IgD-negative memory B cell (primary cell): ENCODE measurements around the gene PKHD1. TPM values are rescaled to one million over a fixed set of nuclear protein-coding genes. Genes with fewer than 3 reads are reported as not detected.

Source experiments
- H3K27ac Mint-ChIP-seq, 3 donors: one replicate each; pipeline ENCODE4 v1.8.0; 2020 to 2022; ENCODE audit warnings: mild to moderate bottlenecking in 3 of 3, mixed read lengths in 3 of 3, moderate library complexity in 1 of 3
- H3K27me3 Mint-ChIP-seq: one replicate; pipeline ENCODE4 v1.8.0; 2021; ENCODE audit warnings: mixed read lengths
- H3K36me3 Mint-ChIP-seq: one replicate; pipeline ENCODE4 v1.8.0; 2020; ENCODE audit warnings: mild to moderate bottlenecking, mixed read lengths
- H3K4me1 Mint-ChIP-seq, 3 donors: one replicate each; pipeline ENCODE4 v1.8.0; 2020 to 2022; ENCODE audit warnings: mixed read lengths in 3 of 3, mild to moderate bottlenecking in 1 of 3
- H3K4me3 Mint-ChIP-seq, 4 donors: one replicate each; pipeline ENCODE4 v1.8.0; 2020 to 2022; ENCODE audit warnings: mild to moderate bottlenecking in 4 of 4, mixed read lengths in 4 of 4, moderate library complexity in 3 of 4
- H3K9me3 Mint-ChIP-seq, 3 donors: one replicate each; pipeline ENCODE4 v1.8.0; 2020 to 2021; ENCODE audit warnings: mixed read lengths in 3 of 3, mild to moderate bottlenecking in 1 of 3
- polyA plus RNA-seq: library from polyadenylated mRNA; unstranded; fragments of 300-500 nt; fragmentation: Illumina TruSeq; gene quantifications from one replicate; pipeline ENCODE4 v1.2.3, GENCODE V29; 2021

PKHD1 gene
- polyA plus RNA-seq, 1 donor from 2014 or later = not detected

DNA sequence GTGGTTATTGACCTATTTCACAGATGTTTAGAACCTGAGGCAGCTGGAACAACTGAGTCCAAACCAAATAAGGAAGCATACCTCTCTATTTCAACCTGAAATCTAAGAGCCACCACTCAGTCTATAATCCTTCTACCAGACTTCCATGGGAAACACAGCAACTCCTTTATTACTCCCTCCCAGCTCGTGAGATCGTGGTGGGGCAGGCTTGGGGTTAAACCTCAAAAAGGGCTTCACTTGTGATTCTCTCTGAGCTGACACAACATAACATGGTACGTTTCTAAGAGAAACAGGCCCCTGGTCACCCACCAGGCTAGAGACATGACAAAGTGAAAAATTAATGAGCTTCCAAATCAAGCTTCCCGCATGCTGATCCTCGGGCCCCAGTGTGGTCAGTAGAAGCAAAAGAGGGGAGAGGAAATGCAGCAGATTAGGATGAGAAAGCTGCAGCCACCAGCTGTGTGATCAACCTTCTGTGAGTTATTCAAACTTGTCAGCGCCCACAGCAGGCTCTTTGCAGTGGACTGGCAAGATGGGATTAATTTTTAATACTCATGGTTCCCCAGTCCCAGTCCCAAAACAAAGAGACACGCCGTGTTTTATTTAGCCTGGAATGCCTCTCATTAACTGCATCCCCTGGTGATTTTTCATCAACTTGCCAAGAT, 9.3 kb downstream of the PKHD1 start:
- no peaks in the 10 kb centered on the region for H3K36me3 Mint-ChIP-seq
- peaks cover 0 to 1% (median 0%) of the 10 kb centered on the region in 3 donors for H3K9me3 Mint-ChIP-seq
- no peak overlapping the region for H3K27ac Mint-ChIP-seq
- no peak overlapping the region for H3K4me3 Mint-ChIP-seq
- no peaks in the 10 kb centered on the region for H3K4me1 Mint-ChIP-seq
- peaks cover 12% of the 10 kb centered on the region for H3K27me3 Mint-ChIP-seq

DNA sequence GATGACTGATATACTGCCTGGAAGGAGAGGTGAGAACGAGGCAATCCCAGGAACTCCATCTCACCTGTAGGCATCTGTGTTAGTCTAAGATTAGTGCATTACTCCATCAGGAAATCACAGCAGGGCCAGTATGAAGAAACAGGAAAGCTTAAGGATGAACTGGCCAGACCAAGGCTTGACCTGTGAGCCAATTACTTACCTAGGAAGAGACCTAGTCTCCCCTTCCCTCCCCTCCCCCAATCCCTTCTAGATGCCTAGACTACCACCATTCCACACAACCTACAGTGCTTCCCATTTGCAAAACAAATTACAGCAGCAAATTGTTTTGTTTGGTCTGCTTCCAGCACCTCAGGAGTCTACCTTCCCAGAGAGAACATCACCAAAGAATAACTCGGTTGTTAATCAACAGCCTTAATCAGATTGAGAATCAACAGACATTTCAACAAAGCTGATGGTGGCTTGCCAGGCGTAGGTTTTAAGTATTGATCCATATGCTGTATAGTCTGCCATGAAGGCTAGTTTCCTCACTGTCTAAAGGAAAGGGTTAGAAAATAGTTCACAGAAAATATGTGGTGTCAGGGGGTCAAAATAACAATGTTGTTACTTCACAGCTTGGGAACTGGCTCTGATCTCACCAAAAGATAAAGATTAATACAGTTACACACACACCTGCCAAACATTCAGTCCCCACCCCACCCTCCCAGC, 10.1 kb downstream of the PKHD1 start:
- H3K4me3 Mint-ChIP-seq = no peak overlapping the region
- H3K9me3 Mint-ChIP-seq = peaks cover 0 to 1% (median 0%) of the 10 kb centered on the region in 3 donors
- no peaks in the 10 kb centered on the region for H3K4me1 Mint-ChIP-seq
- no peaks in the 10 kb centered on the region for H3K36me3 Mint-ChIP-seq
- H3K27ac Mint-ChIP-seq = no peak overlapping the region
- H3K27me3 Mint-ChIP-seq = peaks cover 15% of the 10 kb centered on the region

DNA sequence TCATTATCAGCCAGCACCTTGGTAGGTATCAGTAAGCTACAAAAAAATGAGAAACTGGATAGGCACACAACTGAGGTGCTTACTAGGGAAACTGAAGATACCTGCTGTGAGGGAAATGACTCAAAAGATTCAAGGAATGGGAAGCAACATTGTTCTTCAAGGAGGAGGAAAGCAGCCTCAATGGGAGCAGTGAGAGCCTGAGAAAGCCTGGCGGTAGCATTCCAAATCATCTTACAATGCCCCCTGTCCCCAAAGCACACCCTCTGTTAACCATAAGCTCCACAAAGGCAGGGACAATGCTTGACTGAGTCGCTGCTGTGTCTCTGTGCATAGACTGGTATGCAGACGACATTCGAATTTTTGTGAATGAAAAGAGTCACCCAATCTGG, 10.6 kb downstream of the PKHD1 start:
- Mint-ChIP-seq H3K4me3 (no peak overlapping the region), H3K27ac (no peak overlapping the region), H3K27me3 (peaks cover 13% of the 10 kb centered on the region), H3K36me3 (no peaks in the 10 kb centered on the region), H3K4me1 (no peaks in the 10 kb centered on the region), H3K9me3 (peaks cover 0 to 1% (median 0%) of the 10 kb centered on the region in 3 donors)

DNA sequence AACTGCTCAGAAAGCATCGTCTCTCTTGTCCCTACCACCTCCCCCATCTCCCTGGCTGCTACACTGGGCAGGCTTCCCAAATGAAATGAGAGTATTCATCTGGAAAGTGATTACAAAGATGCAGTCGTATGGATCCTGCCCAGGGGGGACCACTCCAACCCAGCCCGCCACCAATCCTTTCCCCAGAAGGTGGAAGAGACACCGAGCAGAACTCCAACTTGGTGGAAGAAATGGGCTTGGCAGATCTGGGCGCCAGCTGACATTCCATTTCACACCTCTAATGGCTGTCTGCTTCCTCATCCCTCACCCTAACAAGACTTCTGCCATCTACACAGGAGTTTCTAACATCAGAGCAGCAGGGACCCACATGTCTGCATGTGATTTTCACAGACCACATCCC, 12.7 kb downstream of the PKHD1 start:
- Mint-ChIP-seq H3K27ac (no peak overlapping the region), H3K4me3 (no peak overlapping the region), H3K27me3 (peaks cover 13% of the 10 kb centered on the region), H3K9me3 (peaks cover 0 to 1% (median 0%) of the 10 kb centered on the region in 3 donors), H3K36me3 (no peaks in the 10 kb centered on the region), H3K4me1 (no peaks in the 10 kb centered on the region)

DNA sequence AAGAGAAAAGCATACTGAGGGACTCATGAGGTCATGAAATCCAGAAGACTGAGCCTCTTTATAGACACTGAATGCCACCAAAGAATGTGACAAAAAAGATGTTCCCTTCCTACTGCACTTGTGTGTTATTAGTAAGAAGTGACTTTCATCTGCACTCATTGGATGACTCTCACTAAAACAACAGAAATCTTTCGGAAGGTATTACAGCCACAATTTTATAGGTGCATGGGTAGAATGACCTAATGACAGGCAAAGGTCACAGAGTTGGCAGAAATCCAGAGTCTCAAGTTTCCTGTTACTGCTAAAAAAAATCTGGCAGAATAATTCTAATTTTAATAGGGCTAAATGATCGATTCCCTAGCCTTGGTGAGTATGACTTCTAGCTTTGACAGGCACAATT, 13.3 kb downstream of the PKHD1 start:
- H3K4me3 Mint-ChIP-seq = no peak overlapping the region

DNA sequence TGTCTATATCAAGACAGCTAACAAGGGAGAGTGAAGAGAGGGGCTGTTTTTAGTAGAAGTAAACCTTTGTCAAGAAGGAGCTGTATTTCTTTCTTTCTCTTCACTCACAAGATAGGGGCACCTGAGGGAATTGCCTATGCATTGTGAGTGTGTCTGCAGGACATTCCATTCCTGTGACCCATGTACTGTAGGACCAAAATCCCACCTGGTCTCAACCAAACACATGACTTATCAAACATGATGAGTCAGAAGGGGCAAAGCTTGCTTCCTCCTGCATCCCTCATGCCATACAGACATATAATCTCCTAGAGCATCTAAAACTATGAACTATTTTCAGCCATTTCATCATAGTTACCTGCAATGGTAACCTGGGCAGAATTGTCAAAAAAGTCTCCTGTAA, 21.8 kb downstream of the PKHD1 start:
- Mint-ChIP-seq H3K4me1 (peaks cover 0 to 5% (median 5%) of the 10 kb centered on the region in 3 donors), H3K36me3 (no peaks in the 10 kb centered on the region), H3K27ac (no peak overlapping the region), H3K27me3 (peaks cover 5% of the 10 kb centered on the region), H3K9me3 (peaks cover 0 to 2% (median 0%) of the 10 kb centered on the region in 3 donors), H3K4me3 (peak overlapping the region in 1 of 4 donors; percentile 20)

More for the DNA sequence above, 13.3 kb downstream of the PKHD1 start:
- Mint-ChIP-seq H3K4me1 (no peaks in the 10 kb centered on the region), H3K27me3 (peaks cover 13% of the 10 kb centered on the region), H3K9me3 (peaks cover 0 to 1% (median 0%) of the 10 kb centered on the region in 3 donors), H3K27ac (no peak overlapping the region), H3K36me3 (no peaks in the 10 kb centered on the region)

DNA sequence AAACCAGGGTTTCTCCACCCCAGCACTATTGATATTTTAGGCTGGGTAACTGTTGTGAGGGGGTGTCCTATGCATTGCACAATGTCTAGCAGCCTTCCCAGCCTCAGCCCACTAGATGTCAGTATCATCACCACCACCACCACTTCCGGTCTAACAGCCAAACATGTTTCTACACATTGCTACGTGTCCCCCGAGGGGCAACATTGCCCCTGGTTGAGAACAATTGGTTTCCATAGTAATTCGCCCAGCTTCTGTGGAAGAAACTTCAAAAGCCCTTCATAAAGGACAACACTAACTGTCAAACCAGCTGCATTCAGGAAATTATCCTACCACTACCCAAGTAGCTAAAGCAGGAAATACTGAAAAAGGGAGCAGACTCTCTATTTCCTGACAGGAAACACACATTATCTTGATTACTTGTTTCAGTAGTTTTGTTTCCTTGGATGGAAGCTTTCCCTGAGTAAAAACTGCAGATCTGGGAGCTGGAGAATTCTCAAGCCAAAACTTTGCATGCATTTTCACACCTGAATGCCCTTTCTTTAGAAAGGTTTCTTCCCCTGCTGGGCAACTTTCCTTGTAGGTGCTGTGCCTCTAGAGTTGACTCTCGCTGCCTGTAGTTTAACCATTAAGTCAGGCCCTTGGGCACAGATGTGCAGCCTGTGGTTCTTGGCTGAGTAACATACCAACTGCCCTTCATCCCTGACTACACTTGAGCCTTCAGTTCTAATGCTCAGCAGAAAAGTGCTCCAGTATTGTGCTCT, 23.6 kb downstream of the PKHD1 start:
- H3K27me3 Mint-ChIP-seq = peaks cover 5% of the 10 kb centered on the region
- no peaks in the 10 kb centered on the region for H3K36me3 Mint-ChIP-seq
- H3K4me1 Mint-ChIP-seq = peaks cover 0 to 5% (median 5%) of the 10 kb centered on the region in 3 donors
- peaks cover 0 to 2% (median 0%) of the 10 kb centered on the region in 3 donors for H3K9me3 Mint-ChIP-seq
- peak overlapping the region in 1 of 3 donors; percentile 14 for H3K27ac Mint-ChIP-seq
- peak overlapping the region in 3 of 4 donors; percentile 74 to 94 (median 82) for H3K4me3 Mint-ChIP-seq

DNA sequence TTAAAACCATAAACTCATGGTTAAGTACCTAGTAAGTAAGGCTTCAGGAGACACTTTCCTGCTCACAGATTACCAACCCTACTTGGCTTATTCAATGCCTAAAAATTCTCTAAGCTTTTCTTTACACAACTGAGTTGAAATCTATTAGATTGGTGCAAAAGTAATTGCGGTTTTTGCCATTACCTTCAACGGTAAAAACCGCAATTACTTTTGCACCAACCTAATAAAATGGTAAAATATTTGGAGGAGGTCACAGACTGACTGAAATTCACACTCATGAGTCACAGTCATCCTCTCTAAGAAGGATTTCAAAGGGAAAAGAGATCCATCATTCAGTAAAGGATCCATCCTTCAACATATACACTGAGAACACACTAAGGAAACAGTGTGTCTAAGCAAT, 25.9 kb downstream of the PKHD1 start:
- Mint-ChIP-seq H3K4me3 (no peak overlapping the region), H3K27ac (no peak overlapping the region), H3K27me3 (peaks cover 2% of the 10 kb centered on the region), H3K36me3 (no peaks in the 10 kb centered on the region), H3K4me1 (peaks cover 0 to 5% (median 3%) of the 10 kb centered on the region in 3 donors), H3K9me3 (no peaks in the 10 kb centered on the region)

DNA sequence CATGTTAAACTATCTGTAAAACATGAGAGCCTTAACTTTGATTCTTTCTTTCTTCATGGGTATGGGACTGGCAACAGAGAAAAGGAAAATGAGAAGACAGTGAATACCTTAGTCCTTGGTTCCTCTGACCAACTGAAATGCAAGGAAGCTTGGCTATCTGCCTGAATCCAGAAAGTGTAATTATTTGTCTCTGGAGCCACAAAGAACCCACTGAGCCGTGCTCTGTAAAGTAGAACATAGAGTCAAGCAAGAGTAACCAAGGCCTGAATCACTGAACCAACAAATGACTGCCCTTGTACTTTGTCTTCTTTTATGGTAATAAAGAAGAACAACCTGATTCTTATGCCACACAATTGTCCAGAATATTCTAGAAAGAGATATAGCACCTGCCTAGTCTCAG, 27.6 kb downstream of the PKHD1 start:
- no peaks in the 10 kb centered on the region for H3K9me3 Mint-ChIP-seq
- no peaks in the 10 kb centered on the region for H3K36me3 Mint-ChIP-seq
- no peak overlapping the region for H3K4me3 Mint-ChIP-seq

DNA sequence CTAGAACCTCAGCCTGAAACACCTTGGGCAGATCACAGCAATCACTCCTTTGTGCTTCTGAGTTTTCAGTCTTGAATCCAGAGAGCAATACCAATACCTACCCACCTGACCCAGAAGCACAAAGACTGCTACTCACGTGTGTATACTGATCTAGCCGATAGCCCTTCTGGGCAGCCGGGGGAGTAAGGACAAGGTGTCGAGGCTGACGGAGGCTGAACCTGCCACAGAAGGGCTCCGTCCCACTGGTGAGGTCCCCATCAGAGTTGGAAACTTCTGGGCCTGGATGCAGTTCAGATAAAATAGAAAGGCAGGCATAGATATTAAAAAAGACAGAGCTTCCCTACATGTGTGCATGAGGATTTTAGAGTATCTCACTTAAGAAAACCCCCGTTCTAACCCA, 32.0 kb downstream of the PKHD1 start:
- Mint-ChIP-seq H3K27ac (no peak overlapping the region), H3K27me3 (peaks cover 11% of the 10 kb centered on the region), H3K4me3 (no peak overlapping the region), H3K36me3 (no peaks in the 10 kb centered on the region), H3K9me3 (no peaks in the 10 kb centered on the region), H3K4me1 (no peaks in the 10 kb centered on the region)

More for the DNA sequence above, 27.6 kb downstream of the PKHD1 start:
- Mint-ChIP-seq H3K4me1 (peaks cover 0 to 5% (median 3%) of the 10 kb centered on the region in 3 donors), H3K27ac (no peak overlapping the region), H3K27me3 (peaks cover 8% of the 10 kb centered on the region)

DNA sequence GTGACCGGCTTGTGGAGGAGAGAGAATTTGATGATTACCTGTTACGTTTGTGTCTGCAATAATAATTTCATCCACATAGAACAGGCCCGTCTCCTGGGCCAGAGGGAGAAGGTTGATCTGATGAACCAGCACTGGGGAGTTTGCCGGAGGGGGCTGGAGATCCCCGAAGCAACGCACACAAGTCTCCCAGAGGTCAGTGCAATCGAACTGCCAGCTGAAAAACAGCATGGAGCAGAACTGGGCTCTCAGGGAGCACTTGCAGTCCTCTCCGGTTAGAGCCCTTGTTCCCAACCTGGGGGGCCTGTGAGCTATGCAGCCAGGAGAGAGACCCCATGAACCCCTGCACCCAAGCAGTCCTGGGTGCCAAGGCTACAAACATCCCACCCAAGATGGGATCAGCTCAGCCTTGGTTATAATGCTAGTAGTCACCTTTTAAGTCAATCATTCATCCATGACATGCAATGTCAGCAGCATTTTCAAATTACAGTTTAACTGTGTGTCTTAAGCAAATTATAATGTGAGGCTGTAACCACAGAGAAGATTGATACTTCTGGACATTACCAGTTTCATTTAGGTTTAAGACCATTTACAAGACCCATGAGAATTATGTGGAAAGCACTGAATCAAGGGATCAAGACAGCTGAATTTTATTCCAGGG, 34.2 kb downstream of the PKHD1 start:
- Mint-ChIP-seq H3K27ac (no peak overlapping the region), H3K36me3 (no peaks in the 10 kb centered on the region), H3K4me3 (no peak overlapping the region), H3K27me3 (peaks cover 11% of the 10 kb centered on the region), H3K4me1 (no peaks in the 10 kb centered on the region), H3K9me3 (no peaks in the 10 kb centered on the region)

DNA sequence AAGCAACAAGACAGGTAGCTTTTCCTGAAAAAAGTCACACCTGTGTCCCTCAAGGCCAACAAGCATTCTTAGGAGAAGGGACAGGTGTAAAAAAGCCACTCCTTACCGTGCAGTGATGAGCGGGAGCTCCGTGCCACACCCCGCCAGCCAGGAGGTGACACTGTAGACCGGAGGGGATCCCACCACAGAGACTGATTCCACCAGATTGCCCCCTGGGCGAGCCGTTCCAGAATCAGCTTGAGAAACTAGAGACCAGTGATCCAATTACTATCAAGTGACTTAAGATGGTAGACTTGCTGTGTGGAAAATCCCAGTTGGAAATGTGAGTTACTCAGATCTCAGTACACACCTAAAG, 37.4 kb downstream of the PKHD1 start:
- Mint-ChIP-seq H3K27me3 (peaks cover 6% of the 10 kb centered on the region), H3K4me3 (no peak overlapping the region), H3K36me3 (no peaks in the 10 kb centered on the region), H3K9me3 (no peaks in the 10 kb centered on the region), H3K4me1 (peaks cover 0 to 3% (median 0%) of the 10 kb centered on the region in 3 donors), H3K27ac (no peak overlapping the region)

DNA sequence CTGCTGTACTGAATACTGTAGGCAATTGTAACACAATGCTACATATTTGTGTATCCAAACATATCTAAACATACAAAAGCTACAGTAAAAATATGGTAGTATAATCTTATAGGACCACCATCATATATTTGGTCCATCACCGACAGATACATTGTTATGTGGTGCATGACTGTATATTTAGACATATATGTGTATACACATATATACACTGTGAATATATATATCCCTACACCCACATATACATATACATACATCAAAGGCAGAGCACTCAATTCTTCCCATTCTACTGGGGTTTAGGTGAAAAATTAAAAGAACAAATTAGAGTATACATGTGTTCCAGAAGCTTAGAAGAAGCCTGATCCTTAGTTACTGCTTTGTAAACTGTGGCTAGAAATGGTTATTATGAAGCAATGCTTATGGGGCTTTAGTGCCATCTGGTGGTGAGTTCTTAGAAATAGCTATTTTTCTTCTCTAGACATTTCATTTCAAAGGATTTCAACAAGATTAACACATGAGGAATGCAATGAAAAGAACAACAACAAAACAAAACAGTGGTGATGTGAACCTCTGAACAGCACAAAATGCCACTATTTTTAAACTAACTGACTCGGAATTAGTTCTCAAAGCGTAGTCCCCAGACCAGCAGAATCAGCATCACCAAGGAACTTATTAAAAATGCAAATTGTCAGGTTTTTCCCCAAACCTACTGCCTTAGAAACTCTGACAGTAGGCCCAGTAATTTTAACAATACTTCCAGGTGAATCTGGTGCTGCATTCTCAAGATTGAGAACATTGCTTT, 38.0 kb downstream of the PKHD1 start:
- H3K27me3 Mint-ChIP-seq = peaks cover 8% of the 10 kb centered on the region
- peaks cover 0 to 5% (median 0%) of the 10 kb centered on the region in 3 donors for H3K4me1 Mint-ChIP-seq
- no peak overlapping the region for H3K27ac Mint-ChIP-seq
- H3K4me3 Mint-ChIP-seq = no peak overlapping the region
- no peaks in the 10 kb centered on the region for H3K36me3 Mint-ChIP-seq
- no peaks in the 10 kb centered on the region for H3K9me3 Mint-ChIP-seq

DNA sequence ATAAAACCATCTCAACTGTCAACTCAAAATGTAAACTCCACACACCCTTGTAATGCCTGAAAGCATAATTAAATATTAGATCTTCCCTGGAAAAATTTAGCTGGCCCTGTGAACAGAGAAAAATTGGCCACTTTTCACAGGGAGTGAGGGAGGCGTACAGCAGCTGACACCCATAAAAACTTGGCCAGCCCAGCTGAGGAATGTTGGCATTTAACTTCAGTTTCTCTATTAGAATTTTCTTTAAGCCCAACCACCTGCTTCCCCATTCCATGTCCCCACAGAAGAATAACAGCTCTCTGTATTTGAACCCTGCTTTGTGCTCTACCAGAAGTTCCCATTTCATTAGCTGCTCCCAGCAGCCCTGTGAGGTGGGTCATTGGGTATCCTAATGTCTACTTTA, 41.0 kb downstream of the PKHD1 start:
- Mint-ChIP-seq H3K4me3 (no peak overlapping the region), H3K9me3 (no peaks in the 10 kb centered on the region), H3K4me1 (peaks cover 0 to 5% (median 0%) of the 10 kb centered on the region in 3 donors), H3K27ac (no peak overlapping the region), H3K36me3 (no peaks in the 10 kb centered on the region), H3K27me3 (peaks cover 8% of the 10 kb centered on the region)
